ENCODE results near the gene IGFBP5.

IGFBP5 gene

DNA sequence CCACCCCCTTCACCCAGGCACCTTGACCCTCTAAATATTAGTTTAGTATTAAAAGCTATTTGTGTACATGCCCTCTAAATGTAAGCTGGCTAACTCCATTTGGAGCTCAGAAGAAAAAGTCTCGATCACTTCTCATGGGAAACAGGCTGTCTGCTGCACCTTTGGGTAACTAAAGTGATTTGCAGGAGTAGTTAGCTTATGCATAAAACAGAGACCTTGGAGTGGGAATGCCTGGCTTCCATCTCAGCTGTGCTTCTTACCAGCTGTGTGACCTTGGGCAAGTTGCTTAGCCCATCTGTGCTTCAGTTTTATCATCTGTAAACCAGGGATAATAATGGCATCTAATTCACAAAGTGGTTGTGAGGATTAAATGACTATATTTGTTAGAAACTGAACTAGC, 32.2 kb downstream of the IGFBP5 start:
- no peak for DNase-seq

GRCh38 chr2:216661639-216662375, 33.5 kb downstream of the IGFBP5 start:
- peak; percentile 18 for DNase-seq

DNA sequence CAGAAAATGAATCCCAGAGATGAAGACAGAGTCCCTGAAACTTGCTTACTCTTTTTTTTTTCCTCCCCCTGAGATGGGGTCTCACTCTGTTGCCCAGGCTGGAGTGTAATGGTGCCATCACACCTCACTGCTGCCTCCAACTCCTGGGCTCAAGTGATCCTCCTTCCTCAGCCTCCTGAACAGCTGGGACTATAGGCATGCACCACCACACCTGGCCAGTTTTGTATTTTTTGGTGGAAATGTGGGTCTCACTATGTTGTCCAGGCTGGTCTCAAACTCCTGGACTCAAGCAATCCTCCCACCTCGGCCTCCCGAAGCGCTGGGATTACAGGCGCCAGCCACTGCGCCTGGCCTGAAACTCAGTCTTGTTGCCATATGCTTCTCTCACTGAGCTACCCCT, 34.3 kb downstream of the IGFBP5 start:
- no peak for DNase-seq

GRCh38 chr2:216660496-216660895, 34.9 kb downstream of the IGFBP5 start:
- DNase-seq: no peak

GRCh38 chr2:216659276-216659675, 36.1 kb downstream of the IGFBP5 start:
- no peak for DNase-seq

GRCh38 chr2:216658757-216659156, 36.6 kb downstream of the IGFBP5 start:
- DNase-seq: no peak

DNA sequence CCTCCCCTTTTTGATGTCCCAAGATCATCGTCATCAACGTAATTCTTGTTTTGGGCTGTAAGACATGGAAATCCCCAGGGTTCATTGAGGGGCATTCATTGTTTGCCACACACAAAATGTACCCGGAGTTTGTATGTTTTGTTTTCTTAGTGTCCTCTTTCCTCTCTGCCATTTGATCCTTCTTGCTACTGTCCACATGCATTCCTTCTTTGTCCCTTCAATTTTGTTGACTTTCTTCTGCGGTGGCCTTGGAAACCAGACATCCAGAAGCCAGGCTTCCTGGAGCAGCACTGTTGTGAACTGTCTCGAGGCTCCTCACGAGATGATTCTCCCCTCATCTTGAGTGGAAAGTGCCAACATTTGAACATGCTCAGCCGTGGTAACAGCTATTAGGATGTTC, 37.4 kb downstream of the IGFBP5 start:
- no peak for DNase-seq

DNA sequence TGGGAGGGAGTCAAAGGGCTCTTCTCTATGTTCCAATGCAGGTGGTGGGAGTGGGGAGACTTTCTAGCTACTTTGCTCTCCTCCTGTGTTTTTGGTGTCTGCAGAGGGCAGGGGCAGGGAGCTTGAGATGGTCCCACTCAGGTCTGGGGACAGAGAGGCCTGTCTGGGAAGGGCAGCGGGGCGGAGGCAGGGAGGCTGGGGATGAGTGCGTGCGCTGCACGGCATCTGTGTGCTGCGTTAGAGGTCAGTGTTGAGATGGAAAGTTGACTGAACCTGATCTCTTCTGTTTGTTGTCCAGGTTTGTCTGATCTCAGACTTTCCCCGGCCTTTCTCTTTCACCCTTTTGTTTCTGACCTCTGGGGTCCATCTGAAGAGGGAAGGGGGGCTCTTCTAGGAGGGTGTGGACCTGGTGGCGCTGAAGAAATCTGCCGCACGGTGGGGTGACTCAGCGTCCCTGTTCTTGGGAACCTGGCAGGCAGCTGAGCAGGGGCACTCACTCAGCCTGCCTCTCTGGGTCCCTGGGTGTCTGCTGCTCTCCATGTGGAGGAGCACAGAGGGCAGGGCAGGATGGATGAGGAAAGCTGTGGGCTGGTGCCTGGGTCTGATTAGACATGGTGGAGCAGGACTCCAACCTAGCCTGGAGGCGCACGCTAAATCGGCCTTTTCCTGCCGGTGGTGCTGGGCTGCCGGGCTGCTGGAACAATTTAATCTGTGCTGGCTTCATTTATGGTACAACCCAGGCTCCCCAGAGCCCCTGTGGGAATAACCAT, 38.1 kb downstream of the IGFBP5 start:
- no peak for DNase-seq

GRCh38 chr2:216654528-216655052, 40.8 kb downstream of the IGFBP5 start:
- DNase-seq: no peak

DNA sequence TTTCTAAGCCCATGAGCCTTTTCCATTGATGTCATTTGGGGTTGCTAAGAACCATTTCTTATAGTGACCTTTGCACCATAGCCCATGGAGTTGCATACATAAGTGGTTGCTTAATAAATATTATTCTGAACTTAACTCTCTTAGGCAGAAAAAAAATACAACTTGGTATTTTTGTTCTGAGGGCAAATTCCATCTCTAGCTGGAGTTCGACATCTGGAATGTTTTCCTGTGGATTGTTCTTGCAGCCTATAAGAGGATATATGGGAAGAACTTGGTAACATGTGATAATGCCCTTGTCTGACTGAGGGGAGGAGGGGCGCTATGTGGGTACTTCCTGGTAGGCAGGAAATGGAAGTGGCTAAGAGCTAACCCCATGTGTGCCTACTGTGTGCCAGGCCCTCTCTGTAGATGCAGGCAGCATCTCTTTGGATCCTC, 41.4 kb downstream of the IGFBP5 start:
- DNase-seq: no peak

- DNase-seq: no peak
These were observed 42.1 kb downstream of the IGFBP5 start for GRCh38 chr2:216653093-216653799.

- DNase-seq: no peak
These were observed 42.8 kb downstream of the IGFBP5 start for GRCh38 chr2:216652566-216652965.

- no peak for DNase-seq
These were observed 43.9 kb downstream of the IGFBP5 start for GRCh38 chr2:216651351-216651881.

- DNase-seq: no peak
These were observed 44.6 kb downstream of the IGFBP5 start for GRCh38 chr2:216650626-216651257.

DNA sequence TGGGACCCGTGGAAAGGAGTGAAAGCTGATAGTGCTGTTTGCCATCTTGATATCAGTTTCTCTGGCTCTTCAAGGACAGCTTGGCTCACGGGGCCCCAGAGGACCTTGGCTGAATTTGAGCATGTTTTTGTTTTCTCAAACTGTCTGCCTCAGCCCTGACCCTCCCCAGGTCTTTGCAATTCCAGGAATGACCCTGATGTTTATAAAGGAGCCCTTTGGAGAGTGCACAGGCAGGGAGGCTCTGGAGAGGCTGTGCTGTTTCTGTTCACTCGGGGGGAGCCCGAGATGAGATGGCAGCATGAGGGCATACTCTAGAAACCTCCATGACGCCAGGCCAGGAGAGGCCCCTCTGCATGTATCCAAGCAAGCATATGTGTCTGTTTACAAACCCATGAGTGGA, 45.8 kb downstream of the IGFBP5 start:
- DNase-seq: no peak

GRCh38 chr2:216648105-216648504, 47.2 kb downstream of the IGFBP5 start:
- no peak for DNase-seq

- DNase-seq: no peak
These were observed 49.2 kb downstream of the IGFBP5 start for GRCh38 chr2:216646116-216646515.

- DNase-seq: no peak
These were observed 49.8 kb downstream of the IGFBP5 start for GRCh38 chr2:216645636-216645950.

DNA sequence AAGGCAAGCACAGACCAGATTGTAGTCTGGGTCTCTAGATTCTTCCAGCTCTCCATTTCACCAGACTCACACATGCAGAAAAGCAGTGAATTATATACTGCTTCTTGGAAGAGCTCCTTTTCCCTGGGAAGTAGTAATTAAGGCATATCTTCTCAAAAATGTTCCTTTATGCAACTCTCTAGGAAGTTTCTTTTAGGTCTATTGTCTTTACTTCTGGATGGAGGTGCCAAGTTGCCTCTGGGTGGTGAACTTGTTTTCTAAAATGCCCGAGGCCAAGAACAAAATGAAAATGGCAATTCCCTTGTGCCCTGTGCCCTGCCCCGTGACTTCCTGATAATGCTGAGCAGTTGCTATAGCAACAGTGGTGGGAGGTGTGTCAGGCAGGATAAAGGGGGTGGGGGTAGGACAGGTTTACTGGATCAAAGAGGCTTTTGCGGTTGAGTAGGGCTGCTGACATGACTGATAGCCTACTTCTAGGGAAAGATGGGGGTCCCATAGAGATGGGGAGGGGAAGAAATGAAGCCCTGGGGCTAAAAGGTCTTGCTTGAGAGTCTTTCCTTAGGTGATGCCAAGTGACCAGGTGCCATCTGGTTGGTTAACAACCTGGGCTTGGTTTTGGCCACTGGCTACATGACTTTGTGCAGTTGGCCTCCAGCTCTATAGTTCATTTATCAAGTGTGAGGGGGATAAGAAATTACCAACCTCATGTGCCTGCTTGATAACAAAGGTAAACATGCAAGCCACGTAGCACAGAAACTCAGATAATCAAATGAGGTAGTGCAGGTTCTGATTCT, 50.3 kb downstream of the IGFBP5 start:
- DNase-seq: no peak

DNA sequence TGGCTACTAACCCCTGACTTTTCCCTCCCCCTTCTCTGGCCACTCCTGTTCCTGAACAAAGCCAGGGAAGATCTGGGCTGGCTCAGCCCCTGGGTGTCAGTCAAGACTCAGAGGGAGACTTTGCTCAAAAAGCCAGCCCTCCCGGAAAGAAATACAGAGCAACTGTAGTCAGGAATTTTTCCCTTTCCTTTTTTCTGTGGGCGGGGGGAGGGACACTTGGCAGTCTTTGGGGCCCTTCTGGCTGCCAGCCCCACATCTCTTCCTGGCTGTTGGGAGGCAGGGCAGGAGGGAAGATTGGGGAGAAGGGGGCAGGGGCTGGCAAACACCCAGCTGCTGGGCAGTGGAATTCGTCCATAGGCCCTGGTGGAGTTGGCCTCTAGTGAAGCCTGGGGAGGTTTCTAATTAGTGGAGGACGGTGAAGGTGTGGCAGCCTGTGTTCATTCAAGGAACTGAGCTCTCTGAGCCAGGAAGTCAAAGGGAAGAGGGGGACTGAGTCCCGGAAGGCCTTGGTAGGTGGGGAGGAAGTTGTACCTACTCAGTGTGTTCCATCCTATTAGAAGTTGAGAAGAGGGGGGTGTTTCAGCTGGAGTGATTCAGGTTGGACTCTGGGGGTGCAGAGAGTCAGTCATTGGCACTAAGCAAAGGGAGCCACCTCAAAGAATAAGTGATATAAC, 51.2 kb downstream of the IGFBP5 start:
- no peak for DNase-seq

DNA sequence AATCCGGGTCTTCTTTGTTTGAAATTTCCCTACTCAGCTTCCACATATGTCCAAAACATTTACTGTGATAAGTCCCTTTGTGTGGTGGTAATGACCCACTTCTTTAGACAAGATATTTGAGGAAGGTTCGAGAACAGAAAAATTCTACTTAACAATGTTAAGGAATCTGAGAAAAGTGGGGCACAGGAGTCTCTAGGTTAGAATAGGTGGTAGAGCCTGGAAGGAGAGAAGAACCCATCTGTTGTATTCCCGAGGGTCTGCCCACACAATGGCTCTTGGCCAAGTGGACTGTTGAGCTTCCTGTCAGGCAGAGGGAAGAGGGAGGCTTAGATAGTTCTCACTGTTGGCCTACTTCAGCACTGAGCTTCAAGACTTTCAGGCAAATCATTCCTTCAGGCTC, 57.9 kb downstream of the IGFBP5 start:
- no peak for DNase-seq
